Panc1 (cell line): ENCODE measurements around the gene PPP2R1B. TPM values are rescaled to one million over a fixed set of nuclear protein-coding genes. Genes with fewer than 3 reads are reported as not detected.

ENCODE experiments used
- ATAC-seq: fragments of 200-7000 bp; cut with Tn5 transposase; 2 replicates; pipeline ENCODE4 v1.9.1; 2020; ENCODE audit warnings: mild to moderate bottlenecking, moderate library complexity
- BruUV-seq: library from RNA; stranded (reverse); fragments of 400-500 nt; replicated peaks from 2 replicates; lab custom pipeline; 2021; lab: Mats Ljungman, UMichigan
- CTCF ChIA-PET: fragments of 300-600 bp; sonication (Branson Sonifier 250); formaldehyde crosslinking; loops from one replicate; lab custom pipeline; 2022; ENCODE audit warnings: antibody characterized with exemption; lab: Charles Lee
- POLR2A ChIA-PET: fragments of 300-600 bp; sonication (Branson Sonifier 250); formaldehyde crosslinking; loops from one replicate; lab custom pipeline; 2022; ENCODE audit warnings: antibody characterized with exemption; lab: Charles Lee
- DNase-seq: peaks from one replicate; pipeline ENCODE4 v3.0.0-alpha.2; 2010; ENCODE audit warnings: low read depth, low spot score
- H3K27ac ChIP-seq: 2 replicates; pipeline ENCODE4 v1.5.1; 2011; ENCODE audit warnings: mild to moderate bottlenecking, low read length, inconsistent platforms
- H3K27me3 ChIP-seq: fragments of 200-500 bp; sonication (Bioruptor generic); 2 replicates; pipeline ENCODE4 v1.6.0; 2014; ENCODE audit warnings: low read length, inconsistent platforms; ENCODE audit not compliant: control insufficient read depth, insufficient read depth
- H3K36me3 ChIP-seq: fragments of 200-500 bp; sonication (Bioruptor generic); 2 replicates; pipeline ENCODE4 v1.5.1; 2014; ENCODE audit warnings: inconsistent platforms, mild to moderate bottlenecking, low read length, moderate library complexity; ENCODE audit not compliant: control insufficient read depth, insufficient read depth
- H3K4me1 ChIP-seq: 2 replicates; pipeline ENCODE4 v1.5.1; 2011; ENCODE audit warnings: inconsistent platforms, mild to moderate bottlenecking, low read length, moderate library complexity; ENCODE audit not compliant: control insufficient read depth, insufficient read depth
- H3K4me3 ChIP-seq, 2 experiments: 2 replicates each; pipeline ENCODE4 v1.5.1; 2011 to 2012; ENCODE audit warnings: low read depth in 2 of 2, low read length in 2 of 2, mild to moderate bottlenecking in 2 of 2, inconsistent platforms in 1 of 2, moderate library complexity in 1 of 2
- H3K9me3 ChIP-seq: fragments of 200-500 bp; sonication (Bioruptor generic); 2 replicates; pipeline ENCODE4 v1.5.1; 2014; ENCODE audit warnings: low read depth, mild to moderate bottlenecking, inconsistent platforms, low read length, moderate library complexity; ENCODE audit not compliant: control insufficient read depth, insufficient read depth
- POLR2AphosphoS5 ChIP-seq: IDR thresholded peaks from 2 replicates; pipeline ENCODE4 v1.6.1; 2012; ENCODE audit warnings: mild to moderate bottlenecking, low read depth, low read length, moderate library complexity
- SIN3A ChIP-seq: IDR thresholded peaks from 2 replicates; pipeline ENCODE4 v1.6.1; 2012; ENCODE audit warnings: low read depth, mild to moderate bottlenecking, low read length, moderate library complexity, borderline replicate concordance; ENCODE audit not compliant: insufficient read depth
- TCF7L2 ChIP-seq: IDR thresholded peaks from 2 replicates; pipeline ENCODE4 v1.6.1; 2011; ENCODE audit warnings: mild to moderate bottlenecking, low read depth, low read length, inconsistent platforms
- in situ Hi-C: cut with HindIII; loops from 2 replicates; pipeline ENCODE4 v1.10.0; 2016; ENCODE audit warnings: low sequenced_read_pairs, low pct_unique_long_range_greater_than_20kb
- intact Hi-C: fragments of 100-400 bp; cut with micrococcal nuclease; formaldehyde crosslinking; loops from one replicate; pipeline ENCODE4 v1.10.0; 2022; ENCODE audit not compliant: unreplicated experiment
- total RNA-seq: library from RNA; stranded (reverse); gene quantifications from one replicate; pipeline ENCODE4 v1.2.1, GENCODE V29; 2021; ENCODE audit not compliant: unreplicated experiment
- TF ChIP-seq, protein P1 (sequence below): fragments of 450-650 bp; IDR thresholded peaks from 2 replicates; pipeline ENCODE4 v1.5.1; 2017; ENCODE audit warnings: mild to moderate bottlenecking
- TF ChIP-seq, protein P2 (sequence below), 2 experiments: IDR thresholded peaks; 2 replicates each; pipeline ENCODE4 v1.6.1; 2011 to 2012; ENCODE audit warnings: low read depth in 2 of 2, control low read depth in 1 of 2, low read length in 1 of 2, mild to moderate bottlenecking in 1 of 2, moderate library complexity in 1 of 2; ENCODE audit not compliant: insufficient read depth in 1 of 2

Gene PPP2R1B
- total RNA-seq, 1 experiment from 2014 or later, result 57.7 TPM

DNA sequence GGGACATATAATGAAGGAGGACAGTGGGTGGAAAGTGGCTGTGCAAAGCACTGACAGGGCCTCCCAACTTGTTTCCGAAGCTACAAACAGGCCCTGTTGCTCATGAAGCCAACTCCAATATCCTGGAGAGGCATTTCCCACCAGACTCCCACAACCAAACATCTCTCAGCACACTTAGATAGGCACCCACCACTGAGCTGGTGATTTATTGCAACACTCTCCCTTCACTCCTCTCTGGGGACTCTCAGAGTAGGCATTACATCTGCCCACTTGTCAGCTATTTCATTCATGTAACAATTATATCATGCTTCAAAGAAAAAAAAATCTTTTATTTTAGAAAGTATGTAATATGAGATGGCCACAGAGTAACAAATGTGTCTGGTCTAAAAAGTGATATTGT, 32.1 kb upstream of the PPP2R1B start:
- CTCF ChIA-PET, result interaction anchor here (0.6 kb wide), 1 partner anchor 21 kb away, joined by 3 read pairs; no protein-coding TSS in a partner anchor
- DNase-seq (no peak), ATAC-seq (no peak)
- H3K4me3 ChIP-seq, result no peak overlapping the region
- H3K9me3 ChIP-seq, result no peaks in the 10 kb centered on the region
- no TSS peak for BruUV-seq
- in situ Hi-C loops (no loop called here), intact Hi-C loops (no loop called here)
- H3K4me1 ChIP-seq, result no peaks in the 10 kb centered on the region
- H3K27me3 ChIP-seq, result no peaks in the 10 kb centered on the region
- TF ChIP-seq, protein P1, sequence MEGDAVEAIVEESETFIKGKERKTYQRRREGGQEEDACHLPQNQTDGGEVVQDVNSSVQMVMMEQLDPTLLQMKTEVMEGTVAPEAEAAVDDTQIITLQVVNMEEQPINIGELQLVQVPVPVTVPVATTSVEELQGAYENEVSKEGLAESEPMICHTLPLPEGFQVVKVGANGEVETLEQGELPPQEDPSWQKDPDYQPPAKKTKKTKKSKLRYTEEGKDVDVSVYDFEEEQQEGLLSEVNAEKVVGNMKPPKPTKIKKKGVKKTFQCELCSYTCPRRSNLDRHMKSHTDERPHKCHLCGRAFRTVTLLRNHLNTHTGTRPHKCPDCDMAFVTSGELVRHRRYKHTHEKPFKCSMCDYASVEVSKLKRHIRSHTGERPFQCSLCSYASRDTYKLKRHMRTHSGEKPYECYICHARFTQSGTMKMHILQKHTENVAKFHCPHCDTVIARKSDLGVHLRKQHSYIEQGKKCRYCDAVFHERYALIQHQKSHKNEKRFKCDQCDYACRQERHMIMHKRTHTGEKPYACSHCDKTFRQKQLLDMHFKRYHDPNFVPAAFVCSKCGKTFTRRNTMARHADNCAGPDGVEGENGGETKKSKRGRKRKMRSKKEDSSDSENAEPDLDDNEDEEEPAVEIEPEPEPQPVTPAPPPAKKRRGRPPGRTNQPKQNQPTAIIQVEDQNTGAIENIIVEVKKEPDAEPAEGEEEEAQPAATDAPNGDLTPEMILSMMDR, result no peak
- TF ChIP-seq TCF7L2 (no peak), SIN3A (no peak), POLR2AphosphoS5 (no peak)
- TF ChIP-seq, protein P2, sequence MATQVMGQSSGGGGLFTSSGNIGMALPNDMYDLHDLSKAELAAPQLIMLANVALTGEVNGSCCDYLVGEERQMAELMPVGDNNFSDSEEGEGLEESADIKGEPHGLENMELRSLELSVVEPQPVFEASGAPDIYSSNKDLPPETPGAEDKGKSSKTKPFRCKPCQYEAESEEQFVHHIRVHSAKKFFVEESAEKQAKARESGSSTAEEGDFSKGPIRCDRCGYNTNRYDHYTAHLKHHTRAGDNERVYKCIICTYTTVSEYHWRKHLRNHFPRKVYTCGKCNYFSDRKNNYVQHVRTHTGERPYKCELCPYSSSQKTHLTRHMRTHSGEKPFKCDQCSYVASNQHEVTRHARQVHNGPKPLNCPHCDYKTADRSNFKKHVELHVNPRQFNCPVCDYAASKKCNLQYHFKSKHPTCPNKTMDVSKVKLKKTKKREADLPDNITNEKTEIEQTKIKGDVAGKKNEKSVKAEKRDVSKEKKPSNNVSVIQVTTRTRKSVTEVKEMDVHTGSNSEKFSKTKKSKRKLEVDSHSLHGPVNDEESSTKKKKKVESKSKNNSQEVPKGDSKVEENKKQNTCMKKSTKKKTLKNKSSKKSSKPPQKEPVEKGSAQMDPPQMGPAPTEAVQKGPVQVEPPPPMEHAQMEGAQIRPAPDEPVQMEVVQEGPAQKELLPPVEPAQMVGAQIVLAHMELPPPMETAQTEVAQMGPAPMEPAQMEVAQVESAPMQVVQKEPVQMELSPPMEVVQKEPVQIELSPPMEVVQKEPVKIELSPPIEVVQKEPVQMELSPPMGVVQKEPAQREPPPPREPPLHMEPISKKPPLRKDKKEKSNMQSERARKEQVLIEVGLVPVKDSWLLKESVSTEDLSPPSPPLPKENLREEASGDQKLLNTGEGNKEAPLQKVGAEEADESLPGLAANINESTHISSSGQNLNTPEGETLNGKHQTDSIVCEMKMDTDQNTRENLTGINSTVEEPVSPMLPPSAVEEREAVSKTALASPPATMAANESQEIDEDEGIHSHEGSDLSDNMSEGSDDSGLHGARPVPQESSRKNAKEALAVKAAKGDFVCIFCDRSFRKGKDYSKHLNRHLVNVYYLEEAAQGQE (IDR thresholded peaks at IDR 0.05; ENCODE audit: insufficient read depth in 1 of 2, low read depth in 2 of 2, low read length in 1 of 2), result no peak
- H3K36me3 ChIP-seq, result no peaks in the 10 kb centered on the region
- POLR2A ChIA-PET, result no interaction called here
- no peak overlapping the region for H3K27ac ChIP-seq

DNA sequence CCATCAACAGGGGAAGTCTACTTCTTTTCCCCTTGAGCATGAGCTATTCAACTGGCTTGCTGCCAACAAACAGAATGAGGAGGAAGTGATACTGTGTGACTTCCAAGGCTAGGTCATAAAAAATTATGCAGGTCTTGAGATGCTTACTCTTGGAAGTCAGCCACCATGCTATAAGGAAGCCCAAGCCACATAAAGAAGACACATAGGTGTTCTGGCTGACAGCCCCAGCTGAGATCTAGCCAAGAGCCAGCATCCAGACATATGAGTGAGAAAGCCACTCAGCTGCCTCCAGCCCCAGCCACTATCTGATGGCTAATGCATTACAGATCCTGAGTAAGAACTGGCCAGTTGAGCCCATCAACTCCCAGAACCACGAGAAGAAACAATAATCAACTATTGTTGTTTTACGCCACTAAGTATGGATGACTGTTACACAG, 31.0 kb upstream of the PPP2R1B start:
- no peaks in the 10 kb centered on the region for H3K9me3 ChIP-seq
- no peaks in the 10 kb centered on the region for H3K36me3 ChIP-seq
- no peak overlapping the region for H3K4me3 ChIP-seq
- no TSS peak for BruUV-seq
- in situ Hi-C loops (no loop called here), intact Hi-C loops (no loop called here)
- POLR2A ChIA-PET, result no interaction called here
- ATAC-seq (no peak), DNase-seq (no peak)
- TF ChIP-seq POLR2AphosphoS5, result no peak
- TF ChIP-seq, protein P2 (IDR thresholded peaks at IDR 0.05; ENCODE audit: insufficient read depth in 1 of 2, low read depth in 2 of 2, low read length in 1 of 2), result no peak
- TF ChIP-seq SIN3A, result no peak
- TF ChIP-seq TCF7L2, result no peak
- TF ChIP-seq, protein P1, result no peak
- CTCF ChIA-PET, result interaction anchor here (0.6 kb wide), 1 partner anchor 104 kb away, joined by 3 read pairs; no protein-coding TSS in a partner anchor
- H3K27ac ChIP-seq, result no peak overlapping the region
- no peaks in the 10 kb centered on the region for H3K27me3 ChIP-seq
- no peaks in the 10 kb centered on the region for H3K4me1 ChIP-seq
